LNCaP clone FGC (cell line): ENCODE results near the gene KREMEN2.

ENCODE experiments used
- DNase-seq: peaks from one replicate; pipeline ENCODE4 v3.0.0-alpha.2; 2011; ENCODE audit warnings: low read depth
- H3K4me3 ChIP-seq: 2 replicates; pipeline ENCODE4 v1.5.1; 2011; ENCODE audit warnings: mild to moderate bottlenecking, low read depth, low read length, control low read depth
- TF ChIP-seq, protein P1 (sequence below): IDR thresholded peaks from 2 replicates; pipeline ENCODE4 v1.5.1; 2012; ENCODE audit warnings: mild to moderate bottlenecking; ENCODE audit not compliant: control insufficient read depth, insufficient read depth; ENCODE audit errors: extremely low read depth

Gene KREMEN2

DNA sequence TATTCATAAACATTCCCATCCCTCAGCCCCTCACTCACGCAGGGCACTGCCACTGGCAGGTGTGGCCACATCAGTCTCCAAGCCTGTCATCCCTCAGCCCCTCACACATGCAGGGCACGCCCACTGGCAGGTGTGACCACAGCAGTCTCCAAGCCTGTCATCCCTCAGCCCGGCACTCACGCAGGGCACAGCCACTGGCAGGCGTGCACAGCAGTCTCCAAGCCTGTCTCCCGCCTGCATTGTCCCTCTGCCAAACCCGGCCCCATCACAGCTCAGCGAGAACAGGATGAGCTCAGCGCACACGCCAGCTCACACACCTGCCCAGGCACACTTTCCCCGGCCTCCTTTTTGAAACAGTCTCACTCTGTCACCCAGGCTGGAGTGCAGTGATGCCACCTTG lies 11.4 kb upstream of the KREMEN2 start:
- TF ChIP-seq, protein P1, sequence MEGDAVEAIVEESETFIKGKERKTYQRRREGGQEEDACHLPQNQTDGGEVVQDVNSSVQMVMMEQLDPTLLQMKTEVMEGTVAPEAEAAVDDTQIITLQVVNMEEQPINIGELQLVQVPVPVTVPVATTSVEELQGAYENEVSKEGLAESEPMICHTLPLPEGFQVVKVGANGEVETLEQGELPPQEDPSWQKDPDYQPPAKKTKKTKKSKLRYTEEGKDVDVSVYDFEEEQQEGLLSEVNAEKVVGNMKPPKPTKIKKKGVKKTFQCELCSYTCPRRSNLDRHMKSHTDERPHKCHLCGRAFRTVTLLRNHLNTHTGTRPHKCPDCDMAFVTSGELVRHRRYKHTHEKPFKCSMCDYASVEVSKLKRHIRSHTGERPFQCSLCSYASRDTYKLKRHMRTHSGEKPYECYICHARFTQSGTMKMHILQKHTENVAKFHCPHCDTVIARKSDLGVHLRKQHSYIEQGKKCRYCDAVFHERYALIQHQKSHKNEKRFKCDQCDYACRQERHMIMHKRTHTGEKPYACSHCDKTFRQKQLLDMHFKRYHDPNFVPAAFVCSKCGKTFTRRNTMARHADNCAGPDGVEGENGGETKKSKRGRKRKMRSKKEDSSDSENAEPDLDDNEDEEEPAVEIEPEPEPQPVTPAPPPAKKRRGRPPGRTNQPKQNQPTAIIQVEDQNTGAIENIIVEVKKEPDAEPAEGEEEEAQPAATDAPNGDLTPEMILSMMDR = no peak
- no peak overlapping the region for H3K4me3 ChIP-seq
- no peak for DNase-seq

DNA sequence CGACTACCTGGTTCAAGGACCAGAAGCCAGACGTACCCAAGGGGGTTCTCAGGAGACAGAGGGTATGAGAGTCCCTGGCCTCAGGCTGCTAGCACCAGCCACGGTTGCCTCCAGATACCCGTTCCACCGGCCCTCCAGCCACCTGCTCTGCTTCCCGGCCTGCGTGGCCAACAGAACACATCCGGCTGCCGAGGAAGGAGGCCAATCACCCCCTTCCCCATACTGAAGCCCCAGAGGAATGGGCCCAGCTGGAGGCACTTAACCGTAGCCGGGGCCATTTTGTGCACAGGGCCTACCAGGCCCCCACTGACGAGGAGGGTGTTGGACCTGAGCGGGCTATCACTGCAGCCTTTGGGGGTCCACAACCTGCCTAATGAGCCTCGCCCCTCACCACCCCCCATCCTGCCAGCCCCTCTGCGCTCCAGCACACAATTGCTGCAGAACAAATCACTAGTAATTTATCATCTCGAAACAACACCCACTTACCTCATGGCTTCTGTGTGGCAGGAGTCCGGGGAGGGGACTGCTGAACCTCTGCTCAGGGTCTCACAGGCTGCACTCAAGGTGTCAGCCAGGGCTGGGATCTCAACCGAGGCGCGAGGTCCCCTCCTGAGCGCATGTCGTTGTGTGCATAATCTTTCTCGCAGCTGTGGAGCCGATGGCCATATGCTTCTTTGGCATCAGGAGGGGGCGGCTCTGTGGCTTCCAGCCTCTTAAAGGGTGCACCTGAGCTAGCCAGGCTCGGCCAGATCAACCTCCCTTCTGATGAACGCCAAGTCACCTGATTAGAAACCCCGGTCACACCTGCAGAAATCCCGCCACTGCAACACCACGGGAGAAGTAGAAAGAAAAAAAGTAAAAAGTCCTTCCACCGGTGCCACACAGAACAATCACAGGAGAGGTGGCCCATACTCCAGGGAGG lies 10.1 kb upstream of the KREMEN2 start:
- H3K4me3 ChIP-seq = no peak overlapping the region
- DNase-seq = no peak
- TF ChIP-seq, protein P1 = no peak

DNA sequence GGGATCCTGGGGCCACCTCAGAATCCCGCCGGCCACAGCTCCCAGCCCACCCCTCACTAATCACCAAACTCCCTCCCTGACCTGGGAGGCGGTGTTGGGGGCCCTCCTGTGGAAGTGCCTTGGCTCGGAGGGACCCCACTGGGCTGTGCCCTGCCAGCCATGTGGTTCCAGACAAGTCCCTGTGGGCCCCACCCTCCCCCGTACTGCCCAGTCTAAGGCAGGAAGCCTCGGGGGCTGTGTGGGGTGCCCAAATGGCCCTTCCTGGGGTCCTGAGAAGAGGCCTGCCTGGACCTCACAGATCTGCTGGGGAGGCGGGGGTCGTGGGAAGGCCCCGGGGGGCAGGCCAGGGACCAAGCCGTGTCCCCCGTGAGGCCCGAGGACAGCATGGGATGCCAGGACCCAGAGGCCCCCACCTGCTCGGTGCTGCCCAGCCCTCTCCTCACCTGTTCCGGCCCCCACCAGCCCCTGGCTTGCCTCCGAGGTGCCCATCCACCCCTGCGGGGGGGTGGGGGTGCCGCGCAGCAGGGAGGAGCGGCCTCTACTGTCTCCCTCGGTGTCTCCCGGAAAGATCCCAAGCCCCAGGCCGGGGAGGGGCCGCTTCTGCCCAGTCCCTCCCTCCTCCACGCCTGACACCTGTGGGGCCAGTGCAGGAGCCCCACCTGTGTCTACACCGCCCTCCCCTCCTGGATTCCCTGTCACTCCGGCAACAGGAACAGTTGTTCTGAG lies 9.3 kb upstream of the KREMEN2 start:
- no peak for DNase-seq
- TF ChIP-seq, protein P1 = no peak
- no peak overlapping the region for H3K4me3 ChIP-seq

DNA sequence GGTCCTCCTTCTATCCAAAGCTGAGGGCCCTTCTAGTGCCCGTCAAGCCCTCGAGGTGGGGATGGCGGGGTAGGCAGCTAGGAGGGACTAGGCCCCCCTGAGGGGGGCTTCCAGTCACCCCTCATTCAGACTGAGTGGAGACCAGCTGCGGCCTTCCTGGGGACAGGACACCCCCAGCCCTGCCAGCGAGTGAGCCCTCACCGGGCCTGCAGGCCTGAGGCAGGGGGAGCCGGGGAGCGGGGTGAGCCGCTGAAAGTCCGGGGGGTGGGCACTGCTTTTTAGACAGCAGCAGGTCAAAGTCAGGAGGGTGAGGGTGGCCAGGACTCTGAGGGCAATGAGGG lies 8.7 kb upstream of the KREMEN2 start:
- no peak overlapping the region for H3K4me3 ChIP-seq
- TF ChIP-seq, protein P1 = no peak
- DNase-seq = no peak

DNA sequence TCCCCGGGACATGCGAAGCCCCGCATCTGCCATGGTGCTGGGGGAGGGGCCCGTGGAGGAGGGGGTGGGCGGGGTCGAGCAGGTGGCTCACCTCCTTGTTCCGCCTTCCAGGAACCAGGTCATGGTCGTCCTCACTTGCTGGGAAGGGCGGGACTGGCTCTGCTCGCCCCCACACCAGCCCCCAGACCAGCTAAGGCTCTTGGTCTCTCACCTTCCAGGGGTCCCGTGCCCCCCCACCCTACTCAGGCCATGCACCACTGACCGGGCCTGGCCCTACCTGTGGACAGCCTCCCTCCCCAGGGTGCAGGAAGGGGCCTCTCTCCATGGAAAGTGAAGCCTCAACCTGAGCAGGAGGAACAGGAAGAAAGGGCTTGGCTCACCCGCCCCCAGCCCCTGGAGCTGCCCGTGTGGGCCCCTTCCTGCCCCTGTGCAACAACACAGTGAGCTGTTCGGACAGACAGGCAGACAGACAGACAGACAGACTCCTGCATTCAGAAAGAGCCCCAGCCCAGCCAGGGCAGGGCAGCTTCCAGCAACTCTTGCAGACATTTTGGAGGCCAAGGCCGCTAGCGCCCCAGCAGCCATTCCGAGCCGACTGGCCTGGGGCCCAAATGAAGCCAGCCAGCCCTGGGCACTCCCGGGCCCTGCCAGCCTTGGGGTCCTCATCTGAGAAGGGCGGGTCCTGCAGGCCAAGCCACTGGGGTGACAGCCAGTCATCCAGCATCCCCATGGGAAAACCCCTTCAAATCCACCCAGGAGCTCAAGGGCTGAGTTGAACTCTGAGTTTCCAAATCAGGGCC lies 8.1 kb upstream of the KREMEN2 start:
- TF ChIP-seq, protein P1 = no peak
- DNase-seq = no peak
- H3K4me3 ChIP-seq = no peak overlapping the region

DNA sequence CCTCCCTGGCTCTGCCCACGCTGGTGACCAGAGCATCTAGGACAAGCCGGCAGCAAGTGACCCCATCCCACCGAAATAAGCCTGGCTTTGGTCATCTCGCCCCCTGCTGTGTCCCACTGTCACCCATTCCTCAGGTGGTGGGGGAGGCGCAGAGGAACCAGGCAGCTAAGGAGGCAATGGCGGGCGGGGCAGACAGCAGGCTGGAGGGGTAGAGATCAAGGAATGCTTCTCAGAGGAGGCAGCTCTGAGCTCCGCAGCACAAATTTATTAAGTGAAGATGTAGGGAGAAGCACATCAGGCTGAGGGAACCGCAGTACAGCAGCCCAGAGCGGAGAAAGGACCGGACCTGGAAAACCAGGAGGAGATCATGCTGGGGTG lies 7.5 kb upstream of the KREMEN2 start:
- H3K4me3 ChIP-seq = no peak overlapping the region
- DNase-seq = no peak
- TF ChIP-seq, protein P1 = no peak
